Measurements from ENCODE around the gene DPEP3. TPM values are rescaled to one million over a fixed set of nuclear protein-coding genes. Genes with fewer than 3 reads are reported as not detected.
A peak's percentile ranks its signal among the peaks of the same experiment; 100 is the strongest.
"Not testable (repeated sequence)": the region's sequence is repeated elsewhere in the genome, so short reads cannot be mapped to it uniquely, and the experiment has no call there.

The DPEP3 gene
- polyA plus RNA-seq, 3 donors = 0.17 TPM; not detected in 2

DNA sequence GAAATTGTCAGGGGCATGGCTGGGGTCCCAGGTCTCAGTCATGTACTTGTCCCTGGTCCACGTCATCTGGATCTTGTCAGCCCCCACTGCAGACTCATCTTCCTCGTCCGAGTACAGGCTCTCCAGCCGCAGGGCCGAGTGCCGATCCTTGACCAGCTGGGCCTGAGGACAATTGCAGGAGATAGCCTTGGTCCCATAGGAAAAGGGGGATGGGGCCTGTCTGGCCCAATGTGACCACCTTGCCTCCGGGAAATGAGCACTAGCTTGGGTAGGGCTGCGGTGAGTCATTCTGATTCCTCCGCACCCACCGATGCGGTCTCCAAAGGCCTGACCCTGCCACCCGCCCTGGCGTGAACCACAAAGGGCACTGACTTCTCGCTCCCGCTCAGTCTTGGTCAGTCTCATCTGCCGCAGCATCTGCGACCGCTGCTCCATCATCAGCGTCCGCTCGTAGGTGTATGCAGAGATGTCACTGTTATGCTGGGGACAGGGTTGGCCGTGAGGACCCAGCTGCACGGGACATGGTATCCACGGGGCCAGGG, 34.8 kb downstream of the DPEP3 start:
- DNase-seq = no peak

DNA sequence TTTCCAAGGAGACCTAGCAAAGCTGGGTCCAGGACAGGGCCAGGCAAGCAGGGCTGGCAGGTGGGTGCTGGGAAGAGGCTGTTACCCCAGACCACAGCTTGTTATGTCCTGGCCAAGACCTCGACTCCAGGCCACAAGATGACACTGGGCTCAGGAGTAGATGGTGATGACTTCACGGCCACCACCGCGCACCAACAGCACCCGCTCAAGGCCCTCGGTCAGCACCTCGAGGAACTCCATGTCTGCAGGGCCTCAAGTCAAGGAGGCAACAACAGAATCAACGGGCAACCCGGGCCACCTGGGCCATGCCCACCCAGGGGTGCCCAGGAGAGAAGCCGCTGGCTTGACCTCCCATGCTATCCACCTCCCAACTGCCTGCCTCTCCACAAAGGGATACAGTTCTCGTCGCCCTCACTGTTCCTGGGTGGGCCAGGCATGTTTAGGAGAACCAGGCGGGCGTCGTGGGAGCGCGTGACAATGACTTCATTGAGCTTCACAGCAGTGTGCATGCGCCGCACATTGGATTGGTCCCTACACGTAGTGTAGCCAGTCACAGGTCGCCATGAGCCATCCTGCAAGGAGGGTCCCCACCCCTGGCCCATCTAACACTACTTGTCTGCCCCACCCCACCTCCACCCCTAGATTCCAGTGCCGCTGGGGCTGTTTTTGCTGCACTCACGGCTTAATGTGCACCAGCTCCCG, 35.5 kb downstream of the DPEP3 start:
- no peak for DNase-seq

DNA sequence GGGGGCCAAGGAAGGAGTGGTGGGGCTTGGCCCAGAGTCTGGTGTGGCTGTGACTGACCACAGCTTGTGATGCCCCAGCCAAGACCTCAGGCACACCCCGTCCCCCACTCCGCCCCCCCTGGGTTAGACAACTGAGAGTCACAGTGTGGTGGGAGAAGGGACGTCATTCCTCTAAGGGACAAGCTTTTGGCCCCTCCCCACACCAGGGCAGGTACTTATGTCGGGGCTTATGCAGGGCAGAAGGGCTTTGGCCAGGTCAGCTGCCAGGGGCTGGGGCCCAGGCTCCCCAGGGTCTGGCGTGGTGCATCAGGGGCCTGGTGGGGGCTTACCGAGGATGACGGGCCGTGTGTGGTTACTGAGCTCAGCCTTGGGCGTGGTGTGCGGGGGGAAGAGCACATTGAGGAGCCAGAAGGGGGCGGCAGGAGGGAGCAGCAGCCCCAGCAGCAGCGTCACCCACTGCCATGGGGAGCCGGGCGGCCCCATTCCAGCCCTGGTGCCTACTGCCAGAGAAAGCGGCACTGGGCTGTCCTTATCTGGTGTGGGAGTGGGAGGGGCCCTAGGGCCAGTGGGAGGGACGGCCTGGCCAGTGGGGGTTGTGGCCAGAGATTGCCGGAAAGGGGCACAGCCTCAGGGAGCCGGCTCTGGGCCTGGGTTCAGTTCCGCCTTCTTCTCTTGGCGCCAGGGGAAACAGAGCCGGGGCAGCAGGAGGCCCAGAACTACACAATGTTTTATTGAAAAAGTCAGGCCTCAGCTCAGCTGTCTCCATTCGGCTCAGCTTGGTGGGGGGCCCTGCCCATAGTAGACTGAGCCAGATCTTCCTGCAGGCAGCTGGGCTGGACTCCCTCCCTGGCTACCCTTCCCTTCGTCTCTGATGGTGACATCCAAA, 36.4 kb downstream of the DPEP3 start, which contains the start of gene LCAT:
LCAT (minus strand) TSS at position 502 of the 886 bp plus-strand sequence; CDS start at position 483, 19 bp downstream.
- no peak for DNase-seq

GRCh38 chr16:67943256-67943618, 37.1 kb downstream of the DPEP3 start:
- no peak for DNase-seq

- no peak for DNase-seq
Observed at GRCh38 chr16:67942510-67943255, 37.6 kb downstream of the DPEP3 start.

- DNase-seq = no peak
Observed at GRCh38 chr16:67942200-67942509, 38.1 kb downstream of the DPEP3 start.

DNA sequence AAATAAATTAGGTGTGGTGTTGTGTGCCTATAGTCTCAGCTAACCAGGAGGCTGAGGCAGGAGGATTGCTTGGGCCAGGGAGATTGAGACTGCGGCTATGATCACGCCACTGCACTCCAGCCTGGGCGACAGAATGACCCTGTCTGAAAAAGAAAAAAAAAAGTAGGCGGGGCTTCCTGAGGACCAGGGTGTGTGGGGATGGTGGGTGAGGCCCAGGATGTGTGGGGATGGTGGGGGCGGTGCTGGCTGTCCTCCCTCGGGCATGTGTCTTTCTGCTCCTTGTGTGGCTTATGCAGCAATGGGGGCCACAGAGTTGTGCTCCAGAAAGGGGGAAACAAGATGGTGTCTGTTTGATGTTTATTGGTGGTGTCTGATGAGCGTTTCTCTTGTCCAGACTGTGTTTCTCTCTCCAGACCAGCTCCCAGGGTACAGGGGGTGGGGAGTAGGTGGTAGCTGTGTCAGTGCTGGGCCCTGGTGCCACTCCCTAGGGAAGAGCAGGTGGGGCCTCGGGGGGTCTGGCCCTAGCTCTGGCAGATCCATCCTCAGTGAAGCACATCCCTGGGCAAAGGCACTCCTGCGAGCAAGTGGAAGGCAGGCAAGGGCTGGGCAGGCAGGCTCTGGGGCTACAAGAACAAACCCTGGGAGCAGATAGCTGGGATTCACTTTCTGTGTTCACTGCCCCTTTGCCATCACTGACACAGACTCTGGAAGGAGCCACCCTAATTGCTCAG, 38.7 kb downstream of the DPEP3 start:
- no peak for DNase-seq

GRCh38 chr16:67940446-67941089, 39.7 kb downstream of the DPEP3 start:
- no peak for DNase-seq

GRCh38 chr16:67939507-67940445, 40.5 kb downstream of the DPEP3 start:
- DNase-seq = no peak

DNA sequence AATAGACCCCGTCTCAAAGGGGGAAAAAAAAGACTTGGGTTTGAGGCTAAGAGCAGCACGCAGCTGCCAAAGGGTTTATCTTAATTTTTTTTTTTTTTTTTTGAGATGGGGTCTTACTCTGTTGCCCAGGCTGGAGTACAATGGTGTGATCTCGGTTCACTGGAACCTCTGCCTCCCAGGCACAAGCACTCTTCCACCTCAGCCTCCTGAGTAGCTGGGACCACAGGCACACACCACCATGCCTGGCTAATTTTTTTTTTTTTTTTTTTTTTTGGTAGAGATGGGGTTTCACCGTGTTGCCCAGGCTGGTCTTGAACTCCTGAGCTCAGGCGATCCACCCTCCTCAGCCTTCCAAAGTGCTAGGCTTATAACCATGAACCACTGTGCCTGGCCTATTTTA, 42.6 kb downstream of the DPEP3 start:
- not testable (repeated sequence) for DNase-seq

GRCh38 chr16:67936880-67937605, 43.3 kb downstream of the DPEP3 start:
- DNase-seq = peak; percentile 43

DNA sequence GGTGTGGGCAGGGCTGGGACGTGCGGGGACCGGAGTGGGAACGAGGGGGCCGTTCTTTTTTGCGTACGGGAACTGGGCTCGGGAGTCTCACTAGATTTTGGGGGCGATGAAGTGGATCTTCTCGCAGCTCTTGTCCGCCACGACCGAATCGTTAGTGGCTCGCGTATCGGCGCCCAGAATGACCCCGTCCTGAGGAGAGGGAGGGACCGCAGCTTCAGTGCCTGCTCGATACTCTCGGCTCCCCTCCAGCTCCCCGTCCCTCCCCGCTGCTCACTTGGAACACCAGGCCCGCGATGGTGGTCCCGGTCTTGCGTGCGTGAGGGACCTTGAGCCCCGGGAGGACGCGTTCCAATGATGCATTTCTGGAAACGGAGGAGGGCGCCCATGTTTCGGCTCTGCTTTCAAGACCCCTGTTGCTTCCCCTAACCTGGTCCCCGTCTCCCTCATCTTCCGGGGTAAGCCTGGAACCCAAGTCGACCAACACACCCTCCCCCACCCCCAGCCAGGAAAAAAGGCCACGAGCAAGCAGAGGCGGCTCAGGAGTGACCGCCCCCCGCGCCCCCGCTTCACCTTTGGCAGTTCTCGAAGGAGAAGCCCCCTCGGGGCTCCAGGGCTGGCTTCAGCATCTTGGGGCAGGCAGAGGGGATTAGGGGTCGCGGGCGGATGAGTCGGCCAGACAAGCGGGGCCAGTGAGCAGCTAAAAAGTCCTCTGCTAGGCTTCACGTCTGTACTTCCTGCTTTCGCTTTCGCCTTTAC, 44.0 kb downstream of the DPEP3 start, which contains the start of gene PSMB10:
PSMB10 (minus strand) TSS at position 727 of the 756 bp plus-strand sequence; CDS start at position 626, 101 bp downstream.
- DNase-seq = peak; percentile 35

- DNase-seq = peak; percentile 96
Observed at GRCh38 chr16:67935402-67936123, 44.7 kb downstream of the DPEP3 start.

DNA sequence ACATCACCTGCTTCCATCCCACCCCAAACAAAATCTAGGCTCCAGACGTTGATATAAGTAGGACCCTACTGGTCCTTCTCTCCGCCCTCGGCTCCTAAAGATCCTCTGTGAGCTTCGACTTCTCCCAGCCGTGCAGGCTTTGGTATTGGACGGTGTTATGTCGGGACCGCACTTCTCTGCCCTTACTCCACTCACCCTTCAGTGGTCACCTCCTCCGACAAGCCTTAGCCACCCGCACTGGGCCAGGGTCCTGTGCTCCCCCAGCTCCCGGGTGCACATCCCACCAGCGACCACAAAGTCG, 45.2 kb downstream of the DPEP3 start:
- no peak for DNase-seq

GRCh38 chr16:67934306-67935100, 45.8 kb downstream of the DPEP3 start:
- no peak for DNase-seq

GRCh38 chr16:67933805-67934204, 46.5 kb downstream of the DPEP3 start:
- DNase-seq = no peak

DNA sequence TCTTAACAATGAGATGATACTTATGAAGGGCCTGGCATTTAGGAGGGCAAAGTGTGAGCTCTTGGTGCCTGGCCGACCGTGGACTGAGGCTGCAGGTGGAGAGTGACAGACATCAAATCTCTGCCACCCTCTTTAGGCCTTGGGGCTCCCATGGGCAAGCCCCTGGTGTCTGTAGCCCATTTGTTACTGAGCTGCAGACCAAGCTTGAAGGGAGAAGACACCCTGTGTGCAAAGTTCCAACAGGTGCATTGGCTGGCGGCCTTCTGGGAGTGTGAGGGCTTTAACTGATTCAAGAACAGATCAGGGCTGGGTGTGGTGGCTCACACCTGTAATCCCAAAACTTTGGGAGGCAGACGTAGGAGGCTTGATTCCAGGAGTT, 47.8 kb downstream of the DPEP3 start:
- DNase-seq = no peak
